CD4-positive, alpha-beta T cell treated with Interleukin-17A for 1 hour (primary cell): ENCODE measurements around the gene FNDC3B.

Experiments used
- DNase-seq: peaks from one replicate; pipeline ENCODE4 v3.0.0-alpha.2; 2020

The FNDC3B gene

GRCh38 chr3:172325461-172325860, 286.1 kb downstream of the FNDC3B start:
- no peak for DNase-seq

- no peak for DNase-seq
Measured at GRCh38 chr3:172326993-172327392, 287.6 kb downstream of the FNDC3B start.

DNA sequence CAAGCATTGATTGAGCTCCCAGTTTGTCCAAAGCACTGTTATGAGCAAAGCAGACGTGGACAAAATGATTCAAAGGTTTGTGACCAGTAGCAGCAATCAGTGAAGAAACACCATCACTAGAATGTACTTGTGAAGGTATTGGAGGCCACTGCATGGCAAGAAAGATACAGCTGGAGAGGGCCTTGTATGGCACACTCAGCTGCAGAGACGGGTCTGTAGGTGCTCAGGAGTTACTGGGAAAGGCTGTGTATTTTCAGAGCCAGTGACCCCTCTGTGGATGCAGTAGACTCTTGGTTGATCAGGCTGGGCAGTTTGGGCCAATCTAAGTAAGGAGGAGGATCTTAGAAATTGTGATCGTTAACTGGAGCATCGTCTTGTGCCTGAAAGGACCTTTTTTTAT, 288.9 kb downstream of the FNDC3B start:
- no peak for DNase-seq

- no peak for DNase-seq
Measured at GRCh38 chr3:172329070-172329469, 289.7 kb downstream of the FNDC3B start.

DNA sequence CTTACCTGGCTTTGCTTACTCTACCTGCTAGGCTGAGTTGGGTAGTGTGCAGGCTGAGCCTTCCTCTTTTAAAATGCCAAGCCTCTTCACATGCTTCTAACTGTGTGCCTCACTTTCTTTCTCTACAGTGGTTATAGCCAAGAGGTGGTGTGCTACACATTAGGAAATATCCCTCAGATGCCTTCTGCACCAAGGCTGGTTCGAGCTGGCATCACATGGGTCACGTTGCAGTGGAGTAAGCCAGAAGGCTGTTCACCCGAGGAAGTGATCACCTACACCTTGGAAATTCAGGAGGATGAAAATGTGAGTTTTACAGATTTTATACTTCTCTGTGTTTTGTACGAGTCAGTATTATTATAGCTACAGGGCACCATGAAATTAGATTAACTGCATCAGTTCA, 291.0 kb downstream of the FNDC3B start:
- DNase-seq, result no peak

- peak; percentile 64 for DNase-seq
Measured at GRCh38 chr3:172332256-172333041, 293.1 kb downstream of the FNDC3B start.

- no peak for DNase-seq
Measured at GRCh38 chr3:172333042-172333377, 293.6 kb downstream of the FNDC3B start.

- DNase-seq, result no peak
Measured at GRCh38 chr3:172333692-172334457, 294.5 kb downstream of the FNDC3B start.

- DNase-seq, result no peak
Measured at GRCh38 chr3:172334671-172335207, 295.4 kb downstream of the FNDC3B start.

DNA sequence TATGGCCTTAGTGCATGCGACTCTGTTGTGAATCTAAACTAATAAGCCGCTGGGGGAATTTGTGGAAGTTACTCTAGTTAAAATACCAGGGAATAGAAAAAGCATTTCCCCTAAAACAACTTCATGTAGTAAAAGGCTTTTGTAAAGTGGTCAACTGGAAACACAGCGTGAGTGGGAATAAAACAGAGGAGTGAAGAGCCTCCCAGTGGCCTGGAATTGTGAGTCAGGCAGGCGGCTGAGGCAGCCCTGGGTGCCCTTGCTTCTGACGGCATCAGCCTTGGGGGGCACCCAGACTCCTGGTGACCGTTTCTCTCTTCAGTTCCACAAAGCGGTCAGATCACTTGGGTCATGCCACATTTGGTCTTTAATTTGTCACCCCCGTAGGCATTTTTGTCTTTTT, 300.5 kb downstream of the FNDC3B start:
- DNase-seq, result no peak

GRCh38 chr3:172340583-172340982, 301.2 kb downstream of the FNDC3B start:
- no peak for DNase-seq

DNA sequence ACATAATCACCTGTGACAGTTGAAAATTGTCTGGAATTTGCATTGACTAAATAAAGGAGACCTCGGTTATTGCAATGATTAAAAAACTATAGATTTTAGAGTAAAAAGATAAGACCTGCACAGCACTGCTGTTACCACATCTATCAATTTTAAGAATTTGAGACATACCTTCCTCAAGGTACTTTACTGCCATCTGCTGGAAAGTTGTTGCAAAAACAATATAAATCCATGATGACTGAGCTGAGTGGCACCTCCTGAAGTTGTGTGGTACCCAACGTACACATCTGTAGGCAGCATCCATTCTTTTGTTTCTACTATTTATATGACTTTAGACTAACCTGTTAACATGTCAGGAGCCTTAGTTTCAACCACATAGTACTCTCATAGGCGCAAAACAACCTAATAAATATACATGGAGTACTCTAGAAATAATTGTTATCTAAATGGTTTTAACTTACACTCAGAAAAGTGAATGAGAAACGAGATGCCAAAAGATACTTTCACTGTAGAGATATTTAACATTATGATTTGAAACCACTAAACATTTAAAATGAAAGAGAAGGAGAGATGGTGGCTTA, 302.2 kb downstream of the FNDC3B start:
- peak; percentile 75 for DNase-seq

DNA sequence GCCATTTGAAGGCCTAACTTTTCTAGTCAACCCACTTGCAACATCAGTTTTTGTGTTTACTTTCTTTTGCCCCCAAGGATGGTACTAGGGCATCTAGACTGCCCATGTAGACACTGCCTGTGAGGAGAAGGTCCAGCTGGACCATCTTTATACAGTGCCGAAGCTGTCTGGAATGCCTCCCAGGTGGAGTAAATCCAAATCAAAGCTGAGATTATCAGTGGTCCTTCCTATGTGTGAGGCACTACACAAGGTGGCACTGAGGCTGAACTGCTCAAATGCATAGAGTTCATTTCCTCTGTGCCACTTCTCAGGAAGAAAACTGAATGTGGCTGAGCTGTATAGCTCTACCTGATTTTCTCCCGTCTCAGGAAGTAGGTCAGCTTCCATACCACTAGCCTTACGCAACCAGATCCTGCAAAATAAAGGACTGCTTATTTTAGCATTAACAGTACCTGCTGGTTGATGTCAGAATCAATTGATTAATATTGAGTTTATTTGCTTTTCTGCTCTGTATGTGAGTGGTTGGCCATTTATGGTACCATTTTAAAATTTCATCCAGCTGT, 302.8 kb downstream of the FNDC3B start:
- no peak for DNase-seq

GRCh38 chr3:172343117-172343516, 303.7 kb downstream of the FNDC3B start:
- no peak for DNase-seq

GRCh38 chr3:172343979-172344378, 304.6 kb downstream of the FNDC3B start:
- DNase-seq, result no peak

GRCh38 chr3:172346161-172346560, 306.8 kb downstream of the FNDC3B start:
- no peak for DNase-seq

DNA sequence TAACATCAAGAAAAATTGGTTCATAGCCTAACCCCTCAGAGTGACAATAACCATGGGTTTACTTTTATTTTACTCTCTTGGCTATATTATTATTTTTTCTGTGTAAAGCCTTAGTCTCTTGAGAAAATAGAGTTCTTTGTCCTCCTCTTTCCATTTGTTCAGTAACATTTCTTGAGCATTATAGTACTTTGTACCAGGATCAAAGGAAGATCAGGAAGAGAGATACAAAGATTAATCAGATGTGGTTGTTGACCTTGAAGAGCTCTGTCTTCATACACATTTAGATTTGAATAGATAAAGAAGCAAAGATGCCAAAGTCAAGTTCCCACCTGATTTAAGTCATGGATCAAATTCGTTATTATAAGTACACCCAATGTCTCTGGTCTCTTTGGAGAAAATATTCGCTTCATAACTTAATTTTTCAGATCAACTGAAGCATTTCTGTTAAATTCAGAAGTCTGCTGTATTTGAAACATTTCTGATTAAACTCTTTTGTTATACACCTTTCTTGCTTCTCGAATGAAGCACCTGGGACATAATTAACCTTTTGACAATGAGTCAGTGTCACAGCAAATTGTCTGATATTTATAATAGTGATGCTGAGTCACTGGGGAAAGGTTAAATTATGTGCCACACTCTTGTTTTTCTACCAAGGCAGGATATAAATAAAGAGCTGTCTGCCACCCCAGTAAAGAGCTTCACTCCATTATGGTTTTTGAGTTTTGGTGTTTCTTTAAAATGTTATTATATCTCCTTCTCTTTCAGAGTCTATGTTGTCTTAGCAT, 308.7 kb downstream of the FNDC3B start:
- DNase-seq, result no peak

DNA sequence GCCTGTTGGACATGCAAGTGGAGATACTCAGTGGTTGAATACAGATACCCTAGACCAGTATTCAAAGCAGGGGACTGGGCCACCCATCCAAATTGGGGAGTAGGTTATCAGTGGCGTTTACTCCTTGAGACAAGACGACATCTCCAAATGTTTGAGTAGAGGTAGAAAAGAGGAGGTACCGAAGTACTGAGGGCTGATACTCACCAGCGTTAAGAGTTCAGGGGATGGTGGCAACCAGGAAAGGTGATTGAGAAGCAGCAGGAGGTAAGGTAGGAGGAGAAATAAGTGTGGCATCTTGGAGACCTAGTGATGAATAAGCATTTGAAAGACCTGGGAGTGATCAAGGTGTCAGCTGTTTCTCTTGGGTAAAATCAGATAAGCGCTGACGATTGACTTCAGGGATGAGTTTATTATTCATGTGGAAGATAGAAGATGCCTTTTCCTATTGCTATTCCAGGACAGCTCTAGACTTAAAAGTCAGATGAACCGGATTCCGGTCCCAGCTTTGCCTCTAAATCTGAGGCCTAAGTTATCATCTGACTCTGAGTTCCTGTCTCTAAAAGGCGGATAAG, 312.6 kb downstream of the FNDC3B start:
- DNase-seq, result no peak

DNA sequence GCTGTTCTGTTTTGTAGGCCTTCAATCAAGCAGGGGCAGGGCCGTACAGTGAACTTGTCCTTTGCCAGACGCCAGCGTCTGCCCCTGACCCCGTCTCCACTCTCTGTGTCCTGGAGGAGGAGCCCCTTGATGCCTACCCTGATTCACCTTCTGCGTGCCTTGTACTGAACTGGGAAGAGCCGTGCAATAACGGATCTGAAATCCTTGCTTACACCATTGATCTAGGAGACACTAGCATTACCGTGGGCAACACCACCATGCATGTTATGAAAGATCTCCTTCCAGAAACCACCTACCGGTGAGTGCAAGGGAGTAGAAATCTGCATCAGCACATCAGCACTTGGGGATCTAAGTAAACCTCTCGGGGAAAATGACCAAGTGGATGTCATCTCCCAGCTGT, 313.4 kb downstream of the FNDC3B start:
- no peak for DNase-seq

GRCh38 chr3:172354931-172355499, 315.6 kb downstream of the FNDC3B start:
- no peak for DNase-seq

DNA sequence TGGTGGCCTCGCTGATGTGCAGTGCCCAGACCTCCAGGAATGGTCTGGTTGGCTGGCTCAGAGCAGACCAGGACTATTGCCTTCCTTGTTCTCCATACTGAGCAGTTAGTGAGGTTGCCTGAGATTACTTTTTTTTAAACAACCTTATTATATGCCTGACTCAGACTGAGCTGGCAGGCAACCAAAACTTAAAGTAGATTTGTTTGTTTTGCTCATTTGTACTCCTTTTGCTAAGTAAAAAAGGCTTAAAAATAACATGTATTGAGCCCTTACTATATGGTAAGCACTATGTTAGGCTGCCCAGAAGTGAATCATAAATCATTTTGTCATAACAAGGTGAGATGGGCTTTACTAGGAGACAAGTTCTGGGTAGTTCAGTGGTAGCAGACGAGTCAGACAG, 316.5 kb downstream of the FNDC3B start:
- DNase-seq, result no peak

- no peak for DNase-seq
Measured at GRCh38 chr3:172356427-172356826, 317.0 kb downstream of the FNDC3B start.
